SU-DHL-6 (cell line): Measurements from ENCODE around the gene UPK2.

Experiments
- CTCF ChIP-seq: fragments of 200-600 bp; sonication (generic); IDR thresholded peaks from one replicate; pipeline ENCODE4 v1.5.1; 2017; ENCODE audit warnings: antibody characterized with exemption, mild to moderate bottlenecking, low read length, moderate library complexity; ENCODE audit not compliant: insufficient read depth, poor library complexity, severe bottlenecking
- EZH2phosphoT487 ChIP-seq: fragments of 200-600 bp; sonication (generic), shearing (Covaris generic); conservative IDR thresholded peaks from 2 replicates; pipeline ENCODE4 v1.6.1; 2018; ENCODE audit warnings: mild to moderate bottlenecking, antibody characterized with exemption, low read length, moderate library complexity, mixed read lengths

- TF ChIP-seq CTCF: no peak
- TF ChIP-seq EZH2phosphoT487: no peak
Observed at GRCh38 chr11:118931571-118931970, 24.5 kb upstream of the UPK2 start.
